ENCODE measurements around the gene WDR64. TPM values are rescaled to one million over a fixed set of nuclear protein-coding genes. Genes with fewer than 3 reads are reported as not detected.
A peak's percentile ranks its signal among the peaks of the same experiment; 100 is the strongest.

The WDR64 gene
- polyA plus RNA-seq, 1 donor (not counting 4 experiments of a cell fraction or from before 2014, with no cell fraction given) = not detected

GRCh38 chr1:241605146-241605805 lies 46.8 kb upstream of the WDR64 start:
- DNase-seq (ENCODE audit: low read depth, low spot score) (no peak), FAIRE-seq (no peak)
- H3K4me1 ChIP-seq (ENCODE audit: control insufficient read depth, extremely low read depth, insufficient read depth, low read length) = peaks cover 56% of the 10 kb centered on the region
- no peaks in the 10 kb centered on the region for H3K79me2 ChIP-seq (ENCODE audit: control insufficient read depth, insufficient read depth, low read length)
- no peak overlapping the region for H3K4me2 ChIP-seq (ENCODE audit: control insufficient read depth, extremely low read depth, insufficient read depth, low read depth, low read length)
- H3K9me3 ChIP-seq (ENCODE audit: control insufficient read depth, low read depth, low read length) = no peaks in the 10 kb centered on the region
- no peaks in the 10 kb centered on the region for H3K27me3 ChIP-seq (ENCODE audit: control insufficient read depth, extremely low read depth, insufficient read depth, low read length)
- TF ChIP-seq CTCF (optimal IDR thresholded peaks at IDR 0.05 in 1 of 3, IDR thresholded peaks at IDR 0.05 in 1 of 3, conservative IDR thresholded peaks at IDR 0.05 in 1 of 3; ENCODE audit: extremely low read depth in 1 of 3, insufficient read depth in 2 of 3, low read length in 3 of 3) (peak in 1 of 3 experiments; percentile 50), EZH2 (IDR thresholded peaks at IDR 0.05; ENCODE audit: low read length) (no peak)
- H3K27ac ChIP-seq (ENCODE audit: control insufficient read depth, insufficient read depth, low read length) = peak overlapping the region; percentile 11
- H2AFZ ChIP-seq (ENCODE audit: control insufficient read depth, low read length) = no peak overlapping the region
- H3K36me3 ChIP-seq (ENCODE audit: control insufficient read depth in 2 of 2, extremely low read depth in 1 of 2, insufficient read depth in 2 of 2, low read length in 2 of 2) = peaks cover 2 to 8% of the 10 kb centered on the region in 2 experiments
- dilution Hi-C loops (cut with MboI; ENCODE audit: extremely low pct_ligation_motif_present, low sequenced_read_pairs) = loop anchor here (25.0 kb wide), 1 partner anchor 232 kb away; the partner anchor contains the start of gene EXO1
- H3K9ac ChIP-seq (ENCODE audit: control insufficient read depth, extremely low read depth, insufficient read depth, low read length) = no peak overlapping the region
- H4K20me1 ChIP-seq (ENCODE audit: control insufficient read depth, extremely low read depth, insufficient read depth, low read length) = no peaks in the 10 kb centered on the region
- no peak overlapping the region for H3K4me3 ChIP-seq (ENCODE audit: control insufficient read depth in 2 of 3, extremely low read depth in 1 of 3, insufficient read depth in 2 of 3, low read depth in 1 of 3, low read length in 3 of 3)
- H3K9me1 ChIP-seq (ENCODE audit: control insufficient read depth, extremely low read depth, insufficient read depth, low read length) = no peaks in the 10 kb centered on the region

DNA sequence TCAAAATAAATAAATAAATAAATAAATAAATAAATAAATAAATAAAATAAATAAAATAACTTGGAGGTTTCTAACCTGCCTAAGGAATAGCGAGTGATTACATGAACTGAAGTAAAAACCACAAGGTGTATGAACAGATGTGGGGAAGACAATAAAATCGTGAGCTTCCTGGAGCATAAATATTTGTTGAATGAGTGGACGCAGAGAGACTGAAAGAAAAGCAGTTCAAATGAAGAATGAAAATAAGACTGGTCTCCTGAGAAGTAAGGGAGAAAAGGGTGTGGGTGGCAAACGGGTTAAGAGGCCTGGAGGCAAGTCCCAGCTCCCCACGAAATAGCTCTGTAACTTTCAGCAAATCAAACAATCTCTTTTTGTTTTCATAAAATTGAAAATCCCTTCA lies 45.5 kb upstream of the WDR64 start:
- TF ChIP-seq CTCF (optimal IDR thresholded peaks at IDR 0.05 in 1 of 3, IDR thresholded peaks at IDR 0.05 in 1 of 3, conservative IDR thresholded peaks at IDR 0.05 in 1 of 3; ENCODE audit: extremely low read depth in 1 of 3, insufficient read depth in 2 of 3, low read length in 3 of 3) (no peak), EZH2 (IDR thresholded peaks at IDR 0.05; ENCODE audit: low read length) (no peak)

More for the DNA sequence above, 45.5 kb upstream of the WDR64 start:
- H3K27ac ChIP-seq (ENCODE audit: control insufficient read depth, insufficient read depth, low read length) = peak overlapping the region; percentile 93
- no peaks in the 10 kb centered on the region for H3K27me3 ChIP-seq (ENCODE audit: control insufficient read depth, extremely low read depth, insufficient read depth, low read length)
- H3K9me3 ChIP-seq (ENCODE audit: control insufficient read depth, low read depth, low read length) = no peaks in the 10 kb centered on the region
- H2AFZ ChIP-seq (ENCODE audit: control insufficient read depth, low read length) = no peak overlapping the region
- DNase-seq (ENCODE audit: low read depth, low spot score) = no peak
- H3K36me3 ChIP-seq (ENCODE audit: control insufficient read depth in 2 of 2, extremely low read depth in 1 of 2, insufficient read depth in 2 of 2, low read length in 2 of 2) = peaks cover 2 to 8% of the 10 kb centered on the region in 2 experiments
- no peaks in the 10 kb centered on the region for H3K9me1 ChIP-seq (ENCODE audit: control insufficient read depth, extremely low read depth, insufficient read depth, low read length)
- FAIRE-seq = no peak
- peaks cover 67% of the 10 kb centered on the region for H3K4me1 ChIP-seq (ENCODE audit: control insufficient read depth, extremely low read depth, insufficient read depth, low read length)
- dilution Hi-C loops (cut with MboI; ENCODE audit: extremely low pct_ligation_motif_present, low sequenced_read_pairs) = loop anchor here (25.0 kb wide), 1 partner anchor 231 kb away; the partner anchor contains the start of gene EXO1
- peak overlapping the region; percentile 67 for H3K4me2 ChIP-seq (ENCODE audit: control insufficient read depth, extremely low read depth, insufficient read depth, low read depth, low read length)
- no peak overlapping the region for H3K4me3 ChIP-seq (ENCODE audit: control insufficient read depth in 2 of 3, extremely low read depth in 1 of 3, insufficient read depth in 2 of 3, low read depth in 1 of 3, low read length in 3 of 3)
- peak overlapping the region; percentile 63 for H3K9ac ChIP-seq (ENCODE audit: control insufficient read depth, extremely low read depth, insufficient read depth, low read length)
- H4K20me1 ChIP-seq (ENCODE audit: control insufficient read depth, extremely low read depth, insufficient read depth, low read length) = no peaks in the 10 kb centered on the region
- no peaks in the 10 kb centered on the region for H3K79me2 ChIP-seq (ENCODE audit: control insufficient read depth, insufficient read depth, low read length)
